ENCODE measurements around the gene CFAP20DC. TPM values are rescaled to one million over a fixed set of nuclear protein-coding genes. Genes with fewer than 3 reads are reported as not detected.

CFAP20DC gene
- total and polyA plus RNA-seq, 2 experiments from 2014 or later, result 7.4 to 11.4 TPM

DNA sequence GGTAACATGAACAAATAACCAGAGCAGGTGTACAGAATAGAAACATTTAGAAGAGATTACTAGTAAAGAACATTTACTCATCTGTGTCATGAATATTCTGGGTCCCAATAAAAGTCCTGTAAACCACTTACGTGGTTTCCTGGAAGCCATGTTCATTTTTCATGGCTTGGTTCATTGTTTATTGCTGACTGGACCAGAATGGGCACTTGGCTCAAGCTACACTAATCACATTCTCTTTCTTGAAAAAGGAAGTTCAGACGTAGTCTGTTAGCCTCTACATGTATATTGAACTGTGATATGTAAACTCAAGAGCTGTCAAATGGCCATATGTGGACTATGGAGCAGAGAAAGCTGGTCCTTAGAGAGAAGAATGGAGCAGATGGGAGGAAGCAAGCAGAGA is 244.9 kb downstream of the CFAP20DC start (continued):
- TF ChIP-seq, protein P1, sequence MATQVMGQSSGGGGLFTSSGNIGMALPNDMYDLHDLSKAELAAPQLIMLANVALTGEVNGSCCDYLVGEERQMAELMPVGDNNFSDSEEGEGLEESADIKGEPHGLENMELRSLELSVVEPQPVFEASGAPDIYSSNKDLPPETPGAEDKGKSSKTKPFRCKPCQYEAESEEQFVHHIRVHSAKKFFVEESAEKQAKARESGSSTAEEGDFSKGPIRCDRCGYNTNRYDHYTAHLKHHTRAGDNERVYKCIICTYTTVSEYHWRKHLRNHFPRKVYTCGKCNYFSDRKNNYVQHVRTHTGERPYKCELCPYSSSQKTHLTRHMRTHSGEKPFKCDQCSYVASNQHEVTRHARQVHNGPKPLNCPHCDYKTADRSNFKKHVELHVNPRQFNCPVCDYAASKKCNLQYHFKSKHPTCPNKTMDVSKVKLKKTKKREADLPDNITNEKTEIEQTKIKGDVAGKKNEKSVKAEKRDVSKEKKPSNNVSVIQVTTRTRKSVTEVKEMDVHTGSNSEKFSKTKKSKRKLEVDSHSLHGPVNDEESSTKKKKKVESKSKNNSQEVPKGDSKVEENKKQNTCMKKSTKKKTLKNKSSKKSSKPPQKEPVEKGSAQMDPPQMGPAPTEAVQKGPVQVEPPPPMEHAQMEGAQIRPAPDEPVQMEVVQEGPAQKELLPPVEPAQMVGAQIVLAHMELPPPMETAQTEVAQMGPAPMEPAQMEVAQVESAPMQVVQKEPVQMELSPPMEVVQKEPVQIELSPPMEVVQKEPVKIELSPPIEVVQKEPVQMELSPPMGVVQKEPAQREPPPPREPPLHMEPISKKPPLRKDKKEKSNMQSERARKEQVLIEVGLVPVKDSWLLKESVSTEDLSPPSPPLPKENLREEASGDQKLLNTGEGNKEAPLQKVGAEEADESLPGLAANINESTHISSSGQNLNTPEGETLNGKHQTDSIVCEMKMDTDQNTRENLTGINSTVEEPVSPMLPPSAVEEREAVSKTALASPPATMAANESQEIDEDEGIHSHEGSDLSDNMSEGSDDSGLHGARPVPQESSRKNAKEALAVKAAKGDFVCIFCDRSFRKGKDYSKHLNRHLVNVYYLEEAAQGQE (IDR thresholded peaks at IDR 0.05; ENCODE audit: unreplicated experiment), result no peak
- no peak for TF ChIP-seq ZNF331 (CRISPR knock-in tag; IDR thresholded peaks at IDR 0.05; ENCODE audit: low read depth)

DNA sequence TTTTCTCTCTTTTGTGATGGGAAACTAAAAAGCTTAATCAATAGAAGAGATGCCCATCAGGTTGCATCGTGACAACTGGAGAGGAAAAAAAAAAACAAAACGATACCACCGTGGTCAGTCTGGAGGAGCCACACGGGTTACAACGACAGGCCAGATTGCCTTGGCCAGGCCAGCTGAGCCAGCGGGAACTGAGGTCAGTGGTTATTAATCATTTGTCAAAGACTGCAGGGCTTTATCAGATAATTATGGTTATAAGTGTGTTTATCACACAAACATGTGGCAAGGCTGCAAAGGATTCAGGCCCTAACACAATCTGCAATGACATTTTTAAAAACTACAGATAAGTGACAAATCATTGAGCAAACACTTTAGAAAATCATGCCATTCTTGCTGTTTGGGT is 248.3 kb downstream of the CFAP20DC start:
- Mint-ChIP-seq H3K27ac (no peak overlapping the region), H3K4me3 (no peak overlapping the region), H3K9me3 (peaks cover 10% of the 10 kb centered on the region), H3K4me1 (no peaks in the 10 kb centered on the region; the same call in 2 of the 3 replicates), H3K36me3 (ENCODE audit: low read depth) (peaks cover 14% of the 10 kb centered on the region), H3K27me3 (ENCODE audit: insufficient read depth, low read depth, poor library complexity) (peaks cover 4% of the 10 kb centered on the region)
- H4K20me1 ChIP-seq (replicated peaks; ENCODE audit: insufficient read depth), result no peaks in the 10 kb centered on the region
- no peaks in the 10 kb centered on the region for H3K4me1 ChIP-seq (ENCODE audit: insufficient read depth)
- no peaks in the 10 kb centered on the region for H3K36me3 ChIP-seq (ENCODE audit: insufficient read depth)
- no peaks in the 10 kb centered on the region for H3K79me2 ChIP-seq (replicated peaks; ENCODE audit: insufficient read depth)
- no peak overlapping the region for H3K27ac ChIP-seq (ENCODE audit: low read depth)
- H3K27me3 ChIP-seq (ENCODE audit: insufficient read depth), result no peaks in the 10 kb centered on the region
- H2AFZ ChIP-seq, result no peak overlapping the region
- TF ChIP-seq POLR2AphosphoS5 (IDR thresholded peaks at IDR 0.05; ENCODE audit: low read depth), result no peak
- no peak for TF ChIP-seq EZH2 (IDR thresholded peaks at IDR 0.05; ENCODE audit: low read depth, unreplicated experiment)
- no peak for TF ChIP-seq NANOG (IDR thresholded peaks at IDR 0.05; ENCODE audit: borderline replicate concordance)
- no peak for TF ChIP-seq ZNF331 (CRISPR knock-in tag; IDR thresholded peaks at IDR 0.05; ENCODE audit: low read depth)
- TF ChIP-seq, protein P2, sequence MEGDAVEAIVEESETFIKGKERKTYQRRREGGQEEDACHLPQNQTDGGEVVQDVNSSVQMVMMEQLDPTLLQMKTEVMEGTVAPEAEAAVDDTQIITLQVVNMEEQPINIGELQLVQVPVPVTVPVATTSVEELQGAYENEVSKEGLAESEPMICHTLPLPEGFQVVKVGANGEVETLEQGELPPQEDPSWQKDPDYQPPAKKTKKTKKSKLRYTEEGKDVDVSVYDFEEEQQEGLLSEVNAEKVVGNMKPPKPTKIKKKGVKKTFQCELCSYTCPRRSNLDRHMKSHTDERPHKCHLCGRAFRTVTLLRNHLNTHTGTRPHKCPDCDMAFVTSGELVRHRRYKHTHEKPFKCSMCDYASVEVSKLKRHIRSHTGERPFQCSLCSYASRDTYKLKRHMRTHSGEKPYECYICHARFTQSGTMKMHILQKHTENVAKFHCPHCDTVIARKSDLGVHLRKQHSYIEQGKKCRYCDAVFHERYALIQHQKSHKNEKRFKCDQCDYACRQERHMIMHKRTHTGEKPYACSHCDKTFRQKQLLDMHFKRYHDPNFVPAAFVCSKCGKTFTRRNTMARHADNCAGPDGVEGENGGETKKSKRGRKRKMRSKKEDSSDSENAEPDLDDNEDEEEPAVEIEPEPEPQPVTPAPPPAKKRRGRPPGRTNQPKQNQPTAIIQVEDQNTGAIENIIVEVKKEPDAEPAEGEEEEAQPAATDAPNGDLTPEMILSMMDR (conservative IDR thresholded peaks at IDR 0.05; ENCODE audit: low read depth in 2 of 2), result no peak
- TF ChIP-seq CREB1 (CRISPR knock-in tag; IDR thresholded peaks at IDR 0.05; ENCODE audit: low read depth), result no peak
- DNase-seq (ENCODE audit: low spot score) (no peak), ATAC-seq (no peak)
- no peaks in the 10 kb centered on the region for H3F3A ChIP-seq (replicated peaks; ENCODE audit: low read depth)
- no peaks in the 10 kb centered on the region; the same call in 1 of the 2 replicates for H3K9me2 ChIP-seq (ENCODE audit: insufficient read depth)
- no peak overlapping the region for H3K4me3 ChIP-seq
- no peak overlapping the region for H3K4me2 ChIP-seq

DNA sequence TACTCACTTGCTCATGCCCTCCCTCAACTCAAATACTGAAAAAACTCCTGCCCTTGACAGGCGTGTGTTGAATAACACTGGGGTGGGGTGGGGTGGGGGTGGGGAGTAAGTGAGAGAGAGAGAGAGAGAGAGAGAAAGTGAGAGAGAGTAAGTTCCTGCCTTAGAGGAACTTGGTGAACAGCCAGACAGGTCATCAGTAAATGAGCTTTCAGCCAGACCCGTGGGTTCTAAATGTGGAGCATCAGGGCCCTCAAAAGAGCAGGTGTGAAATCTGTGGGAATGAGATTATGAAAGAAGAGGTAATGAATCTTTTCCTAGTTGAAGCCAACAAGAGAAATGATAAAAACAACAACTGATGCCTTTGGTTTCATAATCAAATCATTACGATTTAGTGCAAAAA is 248.9 kb downstream of the CFAP20DC start:
- Histone ChIP-seq H3K27ac (ENCODE audit: low read depth) (no peak overlapping the region), H3K9me2 (ENCODE audit: insufficient read depth) (no peaks in the 10 kb centered on the region; the same call in 1 of the 2 replicates), H3K4me1 (ENCODE audit: insufficient read depth) (no peaks in the 10 kb centered on the region), H3K79me2 (replicated peaks; ENCODE audit: insufficient read depth) (no peaks in the 10 kb centered on the region), H3F3A (replicated peaks; ENCODE audit: low read depth) (no peaks in the 10 kb centered on the region), H4K20me1 (replicated peaks; ENCODE audit: insufficient read depth) (no peaks in the 10 kb centered on the region), H3K4me2 (no peak overlapping the region), H2AFZ (no peak overlapping the region), H3K27me3 (ENCODE audit: insufficient read depth) (no peaks in the 10 kb centered on the region), H3K4me3 (no peak overlapping the region), H3K36me3 (ENCODE audit: insufficient read depth) (no peaks in the 10 kb centered on the region)
- Mint-ChIP-seq H3K27ac (no peak overlapping the region), H3K4me1 (no peaks in the 10 kb centered on the region; the same call in 2 of the 3 replicates), H3K9me3 (peaks cover 4% of the 10 kb centered on the region), H3K36me3 (ENCODE audit: low read depth) (peaks cover 8% of the 10 kb centered on the region), H3K27me3 (ENCODE audit: insufficient read depth, low read depth, poor library complexity) (peaks cover 4% of the 10 kb centered on the region), H3K4me3 (no peak overlapping the region)
- DNase-seq (ENCODE audit: low spot score) (no peak), ATAC-seq (no peak)
- TF ChIP-seq ZNF114 (CRISPR knock-in tag; IDR thresholded peaks at IDR 0.05) (no peak), EZH2phosphoT487 (IDR thresholded peaks at IDR 0.05; ENCODE audit: unreplicated experiment) (no peak), CREB1 (CRISPR knock-in tag; IDR thresholded peaks at IDR 0.05; ENCODE audit: low read depth) (no peak), STAT1 (IDR thresholded peaks at IDR 0.05; ENCODE audit: unreplicated experiment) (no peak)
- TF ChIP-seq, protein P2 (conservative IDR thresholded peaks at IDR 0.05; ENCODE audit: low read depth in 2 of 2), result no peak
- TF ChIP-seq, protein P3, sequence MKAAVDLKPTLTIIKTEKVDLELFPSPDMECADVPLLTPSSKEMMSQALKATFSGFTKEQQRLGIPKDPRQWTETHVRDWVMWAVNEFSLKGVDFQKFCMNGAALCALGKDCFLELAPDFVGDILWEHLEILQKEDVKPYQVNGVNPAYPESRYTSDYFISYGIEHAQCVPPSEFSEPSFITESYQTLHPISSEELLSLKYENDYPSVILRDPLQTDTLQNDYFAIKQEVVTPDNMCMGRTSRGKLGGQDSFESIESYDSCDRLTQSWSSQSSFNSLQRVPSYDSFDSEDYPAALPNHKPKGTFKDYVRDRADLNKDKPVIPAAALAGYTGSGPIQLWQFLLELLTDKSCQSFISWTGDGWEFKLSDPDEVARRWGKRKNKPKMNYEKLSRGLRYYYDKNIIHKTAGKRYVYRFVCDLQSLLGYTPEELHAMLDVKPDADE (IDR thresholded peaks at IDR 0.05), result no peak
